Upper lobe of left lung (tissue), 6 donors: ENCODE data around the gene MAGI3. TPM values are rescaled to one million over a fixed set of nuclear protein-coding genes. Genes with fewer than 3 reads are reported as not detected.
"Not testable (repeated sequence)": the region's sequence is repeated elsewhere in the genome, so short reads cannot be mapped to it uniquely, and the experiment has no call there.

Experiments used
- ATAC-seq, 2 donors: fragments of 200-7000 bp; cut with Tn5 transposase; one replicate each; pipeline ENCODE4 v1.9.1; 2022; ENCODE audit warnings: mild to moderate bottlenecking in 2 of 2, moderate library complexity in 2 of 2; ENCODE audit not compliant: low FRiP score in 2 of 2
- DNase-seq, 2 donors: peaks; one replicate each; pipeline ENCODE4 v3.0.0-alpha.2; 2019 to 2020
- H3K27ac ChIP-seq, 4 donors: fragments of 200-600 bp; sonication (generic); one replicate each; pipeline ENCODE4 v1.5.1; 2016 to 2019
- H3K27me3 ChIP-seq, 4 donors: fragments of 200-600 bp; sonication (generic); one replicate each; pipeline ENCODE4 v1.5.1; 2017 to 2019
- H3K36me3 ChIP-seq, 4 donors: fragments of 200-600 bp; sonication (generic); one replicate each; pipeline ENCODE4 v1.5.1; 2016 to 2019
- H3K4me1 ChIP-seq, 4 donors: fragments of 200-600 bp; sonication (generic); one replicate each; pipeline ENCODE4 v1.5.1; 2018 to 2019
- H3K4me3 ChIP-seq, 4 donors: fragments of 200-600 bp; sonication (generic); one replicate each; pipeline ENCODE4 v1.5.1; 2017 to 2019; ENCODE audit warnings: mild to moderate bottlenecking in 2 of 4, moderate library complexity in 1 of 4
- H3K9me3 ChIP-seq, 4 donors: fragments of 200-600 bp; sonication (generic); one replicate each; pipeline ENCODE4 v1.5.1; 2018 to 2019
- CTCF ChIP-seq, 6 experiments: fragments of 450-650 bp in 4 of 6; fragments of 200-600 bp in 2 of 6; sonication (generic) in 2 of 6; IDR thresholded peaks; one replicate each; pipeline ENCODE4 v1.5.1; 2016 to 2019; ENCODE audit warnings: antibody characterized with exemption in 6 of 6
- EP300 ChIP-seq, 4 donors: sonication (generic); formaldehyde crosslinking; IDR thresholded peaks; one replicate each; pipeline ENCODE4 v1.5.1; 2017; ENCODE audit warnings: antibody characterized with exemption in 4 of 4, control low read depth in 2 of 4
- POLR2A ChIP-seq, 4 donors: fragments of 450-650 bp; IDR thresholded peaks; one replicate each; pipeline ENCODE4 v1.5.1; 2016 to 2017; ENCODE audit warnings: antibody characterized with exemption in 4 of 4, mild to moderate bottlenecking in 2 of 4
- POLR2AphosphoS5 ChIP-seq, 2 donors: sonication (generic); formaldehyde crosslinking; IDR thresholded peaks; one replicate each; pipeline ENCODE4 v1.5.1; 2017; ENCODE audit warnings: antibody characterized with exemption in 2 of 2
- WGBS, 2 donors: methylation state at CpG; one replicate each; pipeline ENCODE4 v1.1.5; 2017 to 2018; 5-methylcytosine and 5-hydroxymethylcytosine counted together
- total RNA-seq, 6 donors: library from RNA; depleted of rRNA in 4 of 6; stranded (reverse); fragments of >200 nt in 4 of 6; gene quantifications; one replicate each; pipeline versions ENCODE4 v1.1.0 to v1.2.1, GENCODE V29; 2016 to 2021
- donor health status: DM: no; HTN: no; CAD: no; lungs with moderate emphysema.
- donor health status: DM: no; HTN: yes; CAD: no; lungs with severe emphysema.

MAGI3 gene
- total RNA-seq, 6 donors from 2014 or later, result 43.3 to 181 (median 89.8) TPM

GRCh38 chr1:113459279-113459678 is 69.0 kb downstream of the MAGI3 start:
- no peak overlapping the region for H3K4me3 ChIP-seq
- no peak for DNase-seq
- TF ChIP-seq POLR2A (IDR thresholded peaks at IDR 0.05) (no peak), EP300 (IDR thresholded peaks at IDR 0.05) (no peak), CTCF (IDR thresholded peaks at IDR 0.05) (no peak), POLR2AphosphoS5 (IDR thresholded peaks at IDR 0.05) (no peak)
- no peak overlapping the region for H3K27ac ChIP-seq
- H3K9me3 ChIP-seq, result no peaks in the 10 kb centered on the region
- ATAC-seq, result no peak
- H3K27me3 ChIP-seq, result no peaks in the 10 kb centered on the region
- H3K4me1 ChIP-seq, result peaks cover 0 to 12% (median under 1%) of the 10 kb centered on the region in 4 donors
- peaks cover 0 to 5% (median 0%) of the 10 kb centered on the region in 4 donors for H3K36me3 ChIP-seq

- no peak for ATAC-seq
- no peaks in the 10 kb centered on the region for H3K36me3 ChIP-seq
- H3K4me1 ChIP-seq, result no peaks in the 10 kb centered on the region
- peaks cover 8 to 24% (median 10%) of the 10 kb centered on the region in 4 donors for H3K9me3 ChIP-seq
- TF ChIP-seq EP300 (IDR thresholded peaks at IDR 0.05), result no peak
- TF ChIP-seq CTCF (IDR thresholded peaks at IDR 0.05), result no peak
- no peak for TF ChIP-seq POLR2AphosphoS5 (IDR thresholded peaks at IDR 0.05)
- no peak for TF ChIP-seq POLR2A (IDR thresholded peaks at IDR 0.05)
- no peak overlapping the region for H3K4me3 ChIP-seq
- no peaks in the 10 kb centered on the region for H3K27me3 ChIP-seq
- no peak for DNase-seq
- no peak overlapping the region for H3K27ac ChIP-seq
Observed at GRCh38 chr1:113467991-113468390, 77.7 kb downstream of the MAGI3 start.

- H3K36me3 ChIP-seq, H3K27me3 ChIP-seq, H3K27ac ChIP-seq, H3K4me1 ChIP-seq, H3K4me3 ChIP-seq, DNase-seq, ATAC-seq: not testable (repeated sequence)
- H3K9me3 ChIP-seq, result peaks cover 12 to 22% (median 20%) of the 10 kb centered on the region in 4 donors
- WGBS, 2 donors, result 72 to 87% methylated on average over 10 of the region's 10 CpGs
Observed at GRCh38 chr1:113478427-113479195, 88.3 kb downstream of the MAGI3 start.

GRCh38 chr1:113479713-113480676 is 89.7 kb downstream of the MAGI3 start:
- no peaks in the 10 kb centered on the region for H3K27me3 ChIP-seq
- H3K27ac ChIP-seq, result no peak overlapping the region
- ATAC-seq (no peak), DNase-seq (peak in 1 of 2 donors; percentile 25)
- H3K4me3 ChIP-seq, result no peak overlapping the region
- peaks cover 12 to 22% (median 19%) of the 10 kb centered on the region in 4 donors for H3K9me3 ChIP-seq
- no peaks in the 10 kb centered on the region for H3K4me1 ChIP-seq
- no peak for TF ChIP-seq POLR2AphosphoS5 (IDR thresholded peaks at IDR 0.05)
- no peak for TF ChIP-seq EP300 (IDR thresholded peaks at IDR 0.05)
- no peak for TF ChIP-seq CTCF (IDR thresholded peaks at IDR 0.05)
- no peak for TF ChIP-seq POLR2A (IDR thresholded peaks at IDR 0.05)
- WGBS, 2 donors, result 75 to 93% methylated on average over 3 to 5 of the region's 5 CpGs
- no peaks in the 10 kb centered on the region for H3K36me3 ChIP-seq

- H3K4me1 ChIP-seq, H3K4me3 ChIP-seq, DNase-seq, H3K27me3 ChIP-seq, H3K27ac ChIP-seq, ATAC-seq, H3K36me3 ChIP-seq: not testable (repeated sequence)
- peaks cover 5 to 17% (median 9%) of the 10 kb centered on the region in 4 donors for H3K9me3 ChIP-seq
- 90 to 93% methylated on average over 3 of the region's 3 CpGs for WGBS, 2 donors
Observed at GRCh38 chr1:113485131-113485530, 94.8 kb downstream of the MAGI3 start.
